ENCODE data around the gene TERT. TPM values are rescaled to one million over a fixed set of nuclear protein-coding genes. Genes with fewer than 3 reads are reported as not detected.

The TERT gene
- total RNA-seq, 1 donor from 2014 or later = not detected

DNA sequence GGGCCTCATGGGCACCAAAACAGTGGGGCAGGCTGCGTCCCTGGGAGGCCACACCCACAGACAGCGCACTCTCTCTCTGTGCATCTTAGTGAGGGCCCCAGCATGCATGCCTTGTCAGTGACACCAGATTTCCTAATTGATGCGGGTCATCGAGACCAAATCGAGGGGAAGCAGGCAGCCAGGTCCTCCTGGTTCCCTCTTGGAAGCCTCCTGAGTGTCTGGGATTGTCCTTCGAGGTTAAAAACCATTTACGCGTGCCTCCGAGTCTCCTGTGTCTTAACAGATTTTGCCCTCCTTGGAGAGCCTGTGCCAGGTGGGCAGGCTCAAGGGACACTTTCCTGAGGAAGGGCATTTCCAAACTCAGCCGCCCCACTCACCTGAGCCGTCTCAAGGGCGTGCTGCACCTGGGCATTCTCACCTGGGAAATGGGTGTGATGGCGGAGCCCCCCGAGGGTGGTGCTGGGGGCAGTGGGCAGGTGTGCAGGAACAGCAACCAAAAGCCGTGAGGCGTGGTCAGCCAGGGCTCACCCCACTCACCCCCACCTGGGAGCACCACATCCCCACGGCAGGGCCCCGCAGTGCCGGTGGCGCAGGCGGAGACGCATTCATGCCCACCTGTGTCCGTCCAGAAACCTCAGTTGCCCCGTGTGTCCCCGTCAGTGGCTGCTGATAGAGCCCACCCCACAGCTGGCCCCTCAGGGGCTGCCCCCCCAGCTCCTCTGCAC, 90.7 kb downstream of the TERT start:
- intact Hi-C loops (cut with micrococcal nuclease) = no loop called here
- no peak for DNase-seq
- no peak for ATAC-seq

DNA sequence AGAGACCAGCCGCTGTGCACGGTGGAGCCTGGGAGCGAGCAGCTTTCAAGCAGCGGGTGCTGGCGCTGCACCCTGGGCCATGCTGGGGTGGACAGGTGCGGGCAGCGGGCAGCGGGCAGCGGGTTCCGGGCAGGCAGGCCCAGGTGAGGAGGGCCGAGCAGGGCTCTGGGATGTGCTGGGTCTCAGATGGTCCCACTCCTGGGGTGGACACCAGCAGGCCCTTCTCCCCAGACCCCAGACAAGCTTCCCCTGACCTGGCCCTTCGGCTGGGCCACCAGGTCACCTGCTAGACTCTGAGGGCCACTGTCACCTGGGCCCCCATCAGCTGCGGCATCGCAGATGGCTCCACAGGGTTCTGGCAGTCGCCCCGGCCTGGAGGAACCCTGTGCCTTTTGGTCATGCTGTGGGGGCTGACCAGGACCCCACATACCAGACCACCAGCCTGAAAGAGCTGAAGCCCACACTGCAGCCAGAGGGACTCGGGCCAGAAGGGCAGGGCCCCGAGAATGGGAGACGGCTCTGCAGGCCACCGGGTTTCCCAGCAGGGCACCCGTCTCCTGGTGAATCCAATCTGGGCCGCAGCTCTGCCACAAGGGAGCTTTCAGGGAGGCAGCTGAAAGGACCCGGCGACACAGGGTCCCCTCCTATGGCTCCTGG, 91.4 kb downstream of the TERT start:
- intact Hi-C loops (cut with micrococcal nuclease) = no loop called here

More for the DNA sequence above, 91.4 kb downstream of the TERT start:
- DNase-seq (no peak), ATAC-seq (no peak)

Small RNA genes within 50 kb of the gene (microRNA-seq; reads per million reads assigned to microRNA genes)
- gene MIR4457 (ENCODE audit: borderline number of aligned reads) = not detected

Other genes starting within 250 kb of the TERT start
- gene SLC12A7, start 183.0 kb downstream of the TERT start, total RNA-seq = 230 TPM
- gene SLC6A19, start 93.5 kb downstream of the TERT start, total RNA-seq = not detected
- not detected for gene SLC6A18, start 69.7 kb downstream of the TERT start, total RNA-seq
- gene CLPTM1L, start 50.0 kb upstream of the TERT start, total RNA-seq = 31.5 TPM
- gene SLC6A3, start 150.4 kb upstream of the TERT start, total RNA-seq = not detected
- gene LPCAT1, start 228.9 kb upstream of the TERT start, total RNA-seq = 13.4 TPM

Data from left ventricle myocardium superior (tissue), 1 donor.